B cell (primary cell): ENCODE measurements around the gene CLIP1.

Experiments
- CTCF ChIP-seq: fragments of 200-600 bp; IDR thresholded peaks from one replicate; pipeline ENCODE4 v1.8.0; 2022; ENCODE audit warnings: antibody characterized with exemption, mild to moderate bottlenecking
- EZH2 ChIP-seq: IDR thresholded peaks from 2 replicates; pipeline ENCODE4 v1.6.1; 2012; ENCODE audit warnings: borderline replicate concordance, low read depth, mild to moderate bottlenecking, moderate library complexity, low read length; ENCODE audit not compliant: insufficient read depth, poor library complexity, severe bottlenecking

- TF ChIP-seq CTCF: no peak
- TF ChIP-seq EZH2: no peak
Measured at GRCh38 chr12:122406701-122407164, 15.7 kb downstream of the CLIP1 start.
